GM19395 (cell line): ENCODE data around the gene RFC4.
A peak's percentile ranks its signal among the peaks of the same experiment; 100 is the strongest.

Source experiments
- ATAC-seq: cut with Tn5 transposase; IDR thresholded peaks from one replicate; pipeline ENCODE4 v1.9.1; 2021; ENCODE audit warnings: mild to moderate bottlenecking, moderate library complexity; ENCODE audit not compliant: unreplicated experiment

RFC4 gene

DNA sequence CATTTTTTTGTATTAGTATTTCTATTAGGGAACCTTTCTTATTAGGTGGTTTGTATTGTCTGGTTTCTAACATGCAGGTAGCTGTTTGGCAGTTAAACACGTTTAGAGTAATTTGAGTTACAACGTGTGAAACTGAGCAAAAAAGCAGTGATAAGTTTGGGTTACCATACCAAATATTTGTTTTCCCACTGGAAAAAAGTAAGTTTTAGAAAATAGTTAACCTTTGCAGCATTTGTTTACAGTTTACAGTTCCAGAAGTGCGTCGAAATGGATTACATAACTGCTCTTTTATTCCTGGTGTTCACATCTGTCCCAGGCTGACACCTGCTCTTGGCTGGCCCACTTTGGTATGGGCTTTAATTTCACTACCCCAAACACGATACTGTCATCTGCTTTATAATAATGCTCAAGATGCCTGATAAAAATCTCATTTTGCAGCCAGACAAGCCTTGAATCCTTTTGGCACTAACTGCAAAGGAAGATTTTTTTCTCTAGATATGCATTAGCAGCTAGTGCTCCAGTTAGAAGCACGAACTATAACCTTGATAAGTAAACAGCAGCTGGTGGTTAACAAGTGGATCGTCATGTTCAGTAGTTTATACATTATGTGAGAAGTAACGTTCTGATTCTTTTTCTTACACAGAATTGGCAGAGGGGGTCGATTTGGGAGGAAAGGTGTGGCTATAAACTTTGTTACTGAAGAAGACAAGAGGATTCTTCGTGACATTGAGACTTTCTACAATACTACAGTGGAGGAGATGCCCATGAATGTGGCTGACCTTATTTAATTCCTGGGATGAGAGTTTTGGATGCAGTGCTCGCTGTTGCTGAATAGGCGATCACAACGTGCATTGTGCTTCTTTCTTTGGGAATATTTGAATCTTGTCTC is 17.6 kb downstream of the RFC4 start:
- ATAC-seq: no peak

DNA sequence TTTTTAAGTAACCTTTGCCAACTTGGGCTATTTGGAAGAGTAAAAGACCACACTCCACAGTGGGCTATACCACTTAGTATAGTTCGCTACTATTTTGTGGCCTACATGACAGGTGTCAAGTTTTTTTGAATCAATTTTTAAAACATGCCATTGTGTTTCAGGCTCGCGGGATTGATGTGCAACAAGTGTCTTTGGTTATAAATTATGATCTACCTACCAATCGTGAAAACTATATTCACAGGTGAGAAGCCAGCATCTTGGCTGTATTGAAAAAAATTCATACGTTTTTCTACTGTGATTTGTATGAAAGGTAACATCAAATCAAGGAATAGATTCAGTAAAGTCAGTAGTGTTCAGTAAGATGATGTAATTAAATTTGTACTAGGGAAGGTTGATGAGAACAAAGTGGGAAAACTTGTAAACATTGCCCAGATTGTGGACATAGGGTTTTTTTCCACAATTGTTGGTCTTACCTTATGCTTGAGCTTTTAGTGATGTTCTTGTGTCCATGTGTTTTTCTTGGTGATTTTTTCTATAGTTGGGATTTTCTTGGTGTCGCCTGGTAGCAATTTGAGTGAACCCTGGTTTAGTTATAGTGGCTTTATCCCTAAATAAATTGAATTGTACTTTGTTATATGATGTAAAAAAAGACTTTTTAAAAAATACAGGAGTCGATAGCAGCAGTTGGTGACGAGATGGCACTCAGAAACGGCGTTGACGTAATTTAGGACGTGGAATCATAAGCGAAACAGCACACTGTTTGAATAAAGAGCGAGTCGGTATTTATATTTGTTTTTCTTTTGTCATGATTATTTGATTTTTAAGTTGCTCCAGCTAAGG is 18.4 kb downstream of the RFC4 start:
- ATAC-seq: no peak

- no peak for ATAC-seq
Observed at GRCh38 chr3:186786922-186787321, 19.4 kb downstream of the RFC4 start.

- ATAC-seq: no peak
Observed at GRCh38 chr3:186785495-186786018, 20.7 kb downstream of the RFC4 start.

- ATAC-seq: no peak
Observed at GRCh38 chr3:186784820-186785494, 21.3 kb downstream of the RFC4 start.

GRCh38 chr3:186783731-186784515 is 22.4 kb downstream of the RFC4 start:
- peak; percentile 63 for ATAC-seq

GRCh38 chr3:186783058-186783730 is 23.1 kb downstream of the RFC4 start, which contains the start of gene EIF4A2:
TSS of gene EIF4A2 (plus strand) at chr3:186783577. CDS start at chr3:186783611, 34 bp downstream.
- peak; percentile 59 for ATAC-seq

- ATAC-seq: no peak
Observed at GRCh38 chr3:186782542-186783057, 23.7 kb downstream of the RFC4 start.

DNA sequence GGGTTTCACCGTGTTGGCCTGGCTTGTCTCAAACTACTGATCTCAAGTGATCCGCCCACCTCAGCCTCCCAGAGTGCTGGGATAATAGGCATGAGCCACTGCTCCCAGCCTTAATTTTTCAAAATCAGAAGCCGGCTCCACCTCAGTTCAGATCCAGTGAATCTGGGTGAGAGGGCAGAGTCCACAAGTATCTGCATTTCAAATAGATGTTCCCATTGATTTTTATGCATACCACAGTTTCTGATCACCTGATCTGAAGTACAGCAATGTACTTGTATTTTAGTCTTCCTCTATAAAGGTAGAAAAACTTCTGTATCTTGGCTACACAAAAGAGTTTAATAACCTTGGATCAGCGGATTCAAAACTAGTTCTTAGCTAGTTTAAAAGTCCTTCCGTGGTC is 27.1 kb downstream of the RFC4 start:
- ATAC-seq: no peak

GRCh38 chr3:186775999-186776398 is 30.3 kb downstream of the RFC4 start:
- no peak for ATAC-seq

- ATAC-seq: peak; percentile 93
Observed at GRCh38 chr3:186772701-186773417, 33.4 kb downstream of the RFC4 start.

GRCh38 chr3:186772281-186772694 is 34.0 kb downstream of the RFC4 start:
- ATAC-seq: peak; percentile 44

GRCh38 chr3:186760897-186761447 is 45.3 kb downstream of the RFC4 start:
- no peak for ATAC-seq

GRCh38 chr3:186760141-186760833 is 46.0 kb downstream of the RFC4 start:
- ATAC-seq: no peak

- no peak for ATAC-seq
Observed at GRCh38 chr3:186759231-186759930, 46.9 kb downstream of the RFC4 start.

GRCh38 chr3:186757686-186758220 is 48.5 kb downstream of the RFC4 start:
- no peak for ATAC-seq

DNA sequence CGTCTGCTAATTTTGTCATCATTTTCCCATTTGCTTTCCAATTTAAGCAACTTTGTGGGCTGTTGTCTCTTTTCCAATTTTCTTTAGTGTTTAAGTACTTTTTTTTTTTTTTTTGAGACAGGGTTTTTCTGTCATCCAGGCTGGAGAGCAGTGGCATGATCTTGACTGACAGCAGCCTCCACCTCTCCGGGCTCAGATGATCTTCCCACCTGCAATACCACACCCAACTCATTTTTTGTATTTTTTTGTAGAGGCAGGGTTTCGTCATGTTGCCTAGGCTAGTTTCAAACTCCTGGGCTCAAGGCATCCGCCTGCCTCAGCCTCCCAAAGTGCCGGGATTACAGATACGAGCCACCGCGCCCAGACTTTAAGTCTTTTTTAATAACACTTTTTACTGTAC is 49.1 kb downstream of the RFC4 start:
- ATAC-seq: no peak
